HepG2 (cell line): ENCODE results near the gene VEGFA. TPM values are rescaled to one million over a fixed set of nuclear protein-coding genes. Genes with fewer than 3 reads are reported as not detected.

Source experiments
- RAD21 ChIP-seq: fragments of 450-650 bp; formaldehyde crosslinking; IDR thresholded peaks from 2 replicates; pipeline ENCODE4 v1.5.0; 2020; ENCODE audit warnings: mild to moderate bottlenecking
- TGIF2 ChIP-seq: IDR thresholded peaks from 2 replicates; pipeline ENCODE4 v1.6.1; 2016; ENCODE audit warnings: control low read depth, missing compliant biosample characterization
- XRCC5 ChIP-seq: fragments of 200-400 bp; formaldehyde crosslinking; optimal IDR thresholded peaks from 2 replicates; pipeline ENCODE3; 2017; ENCODE audit warnings: mild to moderate bottlenecking, low read length
- polyA plus RNA-seq, 8 experiments: library from polyadenylated mRNA; depleted of rRNA in 3 of 8; stranded (reverse) in 7 of 8; unstranded in 1 of 8; fragments of >200 nt; fragmentation: Illumina TruSeq in 4 of 8; extraction: Trizol in 4 of 8; gene quantifications; 2 replicates each; pipeline versions ENCODE4 v1.2.1 to v1.2.3, GENCODE V29; 2011 to 2016; ENCODE audit warnings: low read depth in 4 of 8, missing spikeins in 1 of 8, mixed read lengths in 1 of 8; ENCODE audit not compliant: insufficient read depth in 1 of 8
- total RNA-seq, 5 experiments: library from RNA; depleted of rRNA; stranded (reverse); fragments of >200 nt; fragmentation: Illumina TruSeq; extraction: Trizol; gene quantifications; 2 replicates each; pipeline ENCODE4 v1.2.3, GENCODE V29; 2016; ENCODE audit warnings: low read depth in 1 of 5
- TF ChIP-seq, protein P1 (sequence below): sonication (generic); formaldehyde crosslinking; IDR thresholded peaks from 2 replicates; pipeline ENCODE4 v1.5.1; 2020; ENCODE audit warnings: missing genetic modification reagents, mild to moderate bottlenecking, borderline replicate concordance
- TF ChIP-seq, protein P2 (sequence below): sonication (generic); formaldehyde crosslinking; IDR thresholded peaks from 2 replicates; pipeline ENCODE4 v1.5.0; 2020; ENCODE audit warnings: mild to moderate bottlenecking, missing genetic modification reagents, borderline replicate concordance
- TF ChIP-seq, protein P3 (sequence below): sonication (generic); formaldehyde crosslinking; IDR thresholded peaks from 2 replicates; pipeline ENCODE4 v1.5.1; 2020; ENCODE audit warnings: mild to moderate bottlenecking, missing genetic modification reagents, moderate library complexity

VEGFA gene
- total and polyA plus RNA-seq, 2 of the 13 experiments (the other 11 are each of a cell fraction or from before 2014, with no cell fraction given) = 68.1 to 629 TPM

DNA sequence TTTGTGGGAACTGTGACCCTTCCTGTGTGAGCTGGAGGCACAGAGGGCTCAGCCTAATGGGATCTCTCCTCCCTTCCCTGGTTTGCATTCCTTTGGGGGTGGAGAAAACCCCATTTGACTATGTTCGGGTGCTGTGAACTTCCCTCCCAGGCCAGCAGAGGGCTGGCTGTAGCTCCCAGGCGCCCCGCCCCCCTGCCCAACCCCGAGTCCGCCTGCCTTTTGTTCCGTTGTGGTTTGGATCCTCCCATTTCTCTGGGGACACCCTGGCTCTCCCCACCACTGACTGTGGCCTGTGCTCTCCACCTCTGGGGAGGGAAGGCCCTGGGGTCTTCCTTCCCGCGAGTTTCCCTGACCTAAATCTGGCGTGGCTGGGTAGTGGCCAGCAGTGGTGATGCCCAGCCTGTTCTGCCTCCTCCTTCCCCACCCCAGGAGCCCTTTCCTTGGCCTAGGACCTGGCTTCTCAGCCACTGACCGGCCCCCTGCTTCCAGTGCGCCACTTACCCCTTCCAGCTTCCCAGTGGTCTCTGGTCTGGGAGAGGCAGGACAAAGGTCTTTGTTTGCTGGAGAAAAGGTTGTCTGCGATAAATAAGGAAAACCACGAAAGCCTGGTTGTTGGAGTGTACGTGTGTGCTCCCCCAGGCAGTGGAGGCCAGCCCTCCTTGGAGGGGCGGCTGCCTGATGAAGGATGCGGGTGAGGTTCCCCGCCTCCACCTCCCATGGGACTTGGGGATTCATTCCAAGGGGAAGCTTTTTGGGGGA is 4.9 kb downstream of the VEGFA start (continued):
- TF ChIP-seq, protein P1, sequence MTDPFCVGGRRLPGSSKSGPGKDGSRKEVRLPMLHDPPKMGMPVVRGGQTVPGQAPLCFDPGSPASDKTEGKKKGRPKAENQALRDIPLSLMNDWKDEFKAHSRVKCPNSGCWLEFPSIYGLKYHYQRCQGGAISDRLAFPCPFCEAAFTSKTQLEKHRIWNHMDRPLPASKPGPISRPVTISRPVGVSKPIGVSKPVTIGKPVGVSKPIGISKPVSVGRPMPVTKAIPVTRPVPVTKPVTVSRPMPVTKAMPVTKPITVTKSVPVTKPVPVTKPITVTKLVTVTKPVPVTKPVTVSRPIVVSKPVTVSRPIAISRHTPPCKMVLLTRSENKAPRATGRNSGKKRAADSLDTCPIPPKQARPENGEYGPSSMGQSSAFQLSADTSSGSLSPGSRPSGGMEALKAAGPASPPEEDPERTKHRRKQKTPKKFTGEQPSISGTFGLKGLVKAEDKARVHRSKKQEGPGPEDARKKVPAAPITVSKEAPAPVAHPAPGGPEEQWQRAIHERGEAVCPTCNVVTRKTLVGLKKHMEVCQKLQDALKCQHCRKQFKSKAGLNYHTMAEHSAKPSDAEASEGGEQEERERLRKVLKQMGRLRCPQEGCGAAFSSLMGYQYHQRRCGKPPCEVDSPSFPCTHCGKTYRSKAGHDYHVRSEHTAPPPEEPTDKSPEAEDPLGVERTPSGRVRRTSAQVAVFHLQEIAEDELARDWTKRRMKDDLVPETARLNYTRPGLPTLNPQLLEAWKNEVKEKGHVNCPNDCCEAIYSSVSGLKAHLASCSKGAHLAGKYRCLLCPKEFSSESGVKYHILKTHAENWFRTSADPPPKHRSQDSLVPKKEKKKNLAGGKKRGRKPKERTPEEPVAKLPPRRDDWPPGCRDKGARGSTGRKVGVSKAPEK (CRISPR knock-in tag) = no peak
- TF ChIP-seq TGIF2 (peak; percentile 72; the same call in 1 of the 2 replicates), XRCC5 (peak; percentile 62), RAD21 (CRISPR knock-in tag) (peak; percentile 82)
- TF ChIP-seq, protein P2, sequence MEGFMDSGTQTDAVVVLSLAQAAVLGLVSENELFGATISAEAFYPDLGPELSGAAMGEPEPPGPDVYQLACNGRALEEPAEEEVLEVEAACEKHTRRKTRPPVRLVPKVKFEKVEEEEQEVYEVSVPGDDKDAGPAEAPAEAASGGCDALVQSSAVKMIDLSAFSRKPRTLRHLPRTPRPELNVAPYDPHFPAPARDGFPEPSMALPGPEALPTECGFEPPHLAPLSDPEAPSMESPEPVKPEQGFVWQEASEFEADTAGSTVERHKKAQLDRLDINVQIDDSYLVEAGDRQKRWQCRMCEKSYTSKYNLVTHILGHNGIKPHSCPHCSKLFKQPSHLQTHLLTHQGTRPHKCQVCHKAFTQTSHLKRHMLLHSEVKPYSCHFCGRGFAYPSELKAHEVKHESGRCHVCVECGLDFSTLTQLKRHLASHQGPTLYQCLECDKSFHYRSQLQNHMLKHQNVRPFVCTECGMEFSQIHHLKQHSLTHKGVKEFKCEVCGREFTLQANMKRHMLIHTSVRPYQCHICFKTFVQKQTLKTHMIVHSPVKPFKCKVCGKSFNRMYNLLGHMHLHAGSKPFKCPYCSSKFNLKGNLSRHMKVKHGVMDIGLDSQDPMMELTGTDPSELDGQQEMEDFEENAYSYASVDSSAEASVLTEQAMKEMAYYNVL (CRISPR knock-in tag) = peak; percentile 66; the same call in 1 of the 2 replicates
- TF ChIP-seq, protein P3, sequence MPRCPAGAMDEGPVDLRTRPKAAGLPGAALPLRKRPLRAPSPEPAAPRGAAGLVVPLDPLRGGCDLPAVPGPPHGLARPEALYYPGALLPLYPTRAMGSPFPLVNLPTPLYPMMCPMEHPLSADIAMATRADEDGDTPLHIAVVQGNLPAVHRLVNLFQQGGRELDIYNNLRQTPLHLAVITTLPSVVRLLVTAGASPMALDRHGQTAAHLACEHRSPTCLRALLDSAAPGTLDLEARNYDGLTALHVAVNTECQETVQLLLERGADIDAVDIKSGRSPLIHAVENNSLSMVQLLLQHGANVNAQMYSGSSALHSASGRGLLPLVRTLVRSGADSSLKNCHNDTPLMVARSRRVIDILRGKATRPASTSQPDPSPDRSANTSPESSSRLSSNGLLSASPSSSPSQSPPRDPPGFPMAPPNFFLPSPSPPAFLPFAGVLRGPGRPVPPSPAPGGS (CRISPR knock-in tag) = 0 out of 2 replicates have a peak, but pooled peaks have one; percentile 31
